Trophoblast cell (in vitro differentiated cells and primary cell): Measurements from ENCODE around the gene DLGAP1.
A peak's percentile ranks its signal among the peaks of the same experiment; 100 is the strongest.

Experiments
- DNase-seq, 2 donors: peaks; one replicate each; pipeline ENCODE4 v3.0.0-alpha.2; 2016
- H2AFZ ChIP-seq: 2 replicates; pipeline ENCODE4 v1.6.1; 2013; ENCODE audit warnings: low read length, moderate library complexity, mild to moderate bottlenecking; ENCODE audit not compliant: insufficient read depth, poor library complexity
- H2AK5ac ChIP-seq: 2 replicates; pipeline ENCODE4 v1.6.1; 2013; ENCODE audit warnings: mild to moderate bottlenecking, low read length
- H2BK120ac ChIP-seq: 2 replicates; pipeline ENCODE4 v1.6.1; 2013; ENCODE audit warnings: low read length, mild to moderate bottlenecking, moderate library complexity; ENCODE audit not compliant: insufficient read depth, poor library complexity
- H2BK12ac ChIP-seq: 2 replicates; pipeline ENCODE4 v1.6.1; 2013; ENCODE audit warnings: mild to moderate bottlenecking, low read length, moderate library complexity
- H2BK5ac ChIP-seq: 2 replicates; pipeline ENCODE4 v1.6.1; 2013; ENCODE audit warnings: low read length, low read depth, moderate library complexity, mild to moderate bottlenecking; ENCODE audit not compliant: poor library complexity
- H3K14ac ChIP-seq: 2 replicates; pipeline ENCODE4 v1.6.1; 2013; ENCODE audit warnings: mild to moderate bottlenecking, low read length
- H3K18ac ChIP-seq: 2 replicates; pipeline ENCODE4 v1.6.1; 2013; ENCODE audit warnings: mild to moderate bottlenecking, low read length
- H3K23ac ChIP-seq: 2 replicates; pipeline ENCODE4 v1.6.1; 2013; ENCODE audit warnings: low read length
- H3K27ac ChIP-seq: 2 replicates; pipeline ENCODE4 v1.5.1; 2013; ENCODE audit warnings: low read depth, mild to moderate bottlenecking, inconsistent platforms, low read length, moderate library complexity
- H3K27me3 ChIP-seq: 2 replicates; pipeline ENCODE4 v1.6.1; 2013; ENCODE audit warnings: inconsistent platforms, mild to moderate bottlenecking, low read length, moderate library complexity; ENCODE audit not compliant: insufficient read depth
- H3K36me3 ChIP-seq, 2 experiments: 1 replicate in 1 of 2; 2 replicates in 1 of 2; pipeline ENCODE4 v1.6.1; 2013; ENCODE audit warnings: low read length in 2 of 2, mild to moderate bottlenecking in 2 of 2, moderate library complexity in 1 of 2; ENCODE audit not compliant: insufficient read depth in 2 of 2, control insufficient read depth in 1 of 2
- H3K4ac ChIP-seq: 2 replicates; pipeline ENCODE4 v1.6.1; 2013; ENCODE audit warnings: low read depth, mild to moderate bottlenecking, low read length, moderate library complexity
- H3K4me1 ChIP-seq, 2 experiments: 1 replicate in 1 of 2; 2 replicates in 1 of 2; pipeline ENCODE4 v1.6.1; 2013; ENCODE audit warnings: low read length in 2 of 2, mild to moderate bottlenecking in 2 of 2, moderate library complexity in 1 of 2; ENCODE audit not compliant: insufficient read depth in 2 of 2, control insufficient read depth in 1 of 2
- H3K4me2 ChIP-seq: 2 replicates; pipeline ENCODE4 v1.6.1; 2013; ENCODE audit warnings: inconsistent platforms, mild to moderate bottlenecking, low read length, moderate library complexity
- H3K4me3 ChIP-seq: 2 replicates; pipeline ENCODE4 v1.5.1; 2013; ENCODE audit warnings: mild to moderate bottlenecking, low read depth, low read length, inconsistent platforms
- H3K79me1 ChIP-seq: one replicate; pipeline ENCODE4 v1.6.1; 2013; ENCODE audit warnings: low read length
- H3K79me2 ChIP-seq: 2 replicates; pipeline ENCODE4 v1.6.1; 2013; ENCODE audit warnings: low read length, mild to moderate bottlenecking; ENCODE audit not compliant: control insufficient read depth, insufficient read depth, poor library complexity
- H3K9ac ChIP-seq: 2 replicates; pipeline ENCODE4 v1.6.1; 2013; ENCODE audit warnings: mild to moderate bottlenecking, low read length
- H3K9me3 ChIP-seq: 2 replicates; pipeline ENCODE4 v1.6.1; 2013; ENCODE audit warnings: low read depth, mild to moderate bottlenecking, control low read depth, inconsistent platforms, low read length; ENCODE audit not compliant: insufficient read depth
- H4K12ac ChIP-seq: 2 replicates; pipeline ENCODE4 v1.6.1; 2013; ENCODE audit warnings: low read depth, mild to moderate bottlenecking, low read length, moderate library complexity
- H4K8ac ChIP-seq: 2 replicates; pipeline ENCODE4 v1.6.1; 2013; ENCODE audit warnings: low read depth, mild to moderate bottlenecking, low read length, moderate library complexity
- H4K91ac ChIP-seq: one replicate; pipeline ENCODE4 v1.6.1; 2013; ENCODE audit warnings: low read depth, mild to moderate bottlenecking, low read length, moderate library complexity
- WGBS: extraction: QIAGEN DNeasy Blood & Tissue Kit; methylation state at CpG from one replicate; pipeline ENCODE4 v1.1.7; 2013; ENCODE audit warnings: missing lambda C conversion rate; ENCODE audit not compliant: insufficient read length, insufficient coverage; ENCODE audit errors: extremely low coverage; 5-methylcytosine and 5-hydroxymethylcytosine counted together

Gene DLGAP1

GRCh38 chr18:3689986-3690763, 764.9 kb downstream of the DLGAP1 start:
- H3K36me3 ChIP-seq = no peaks in the 10 kb centered on the region
- H3K18ac ChIP-seq = no peak overlapping the region
- no peak overlapping the region for H2AFZ ChIP-seq
- H2BK12ac ChIP-seq = peak overlapping the region; percentile 66
- no peak overlapping the region for H4K8ac ChIP-seq
- peaks cover 10% of the 10 kb centered on the region for H3K79me1 ChIP-seq
- H2BK5ac ChIP-seq = no peak overlapping the region
- no peak overlapping the region for H3K4ac ChIP-seq
- H2BK120ac ChIP-seq = peak overlapping the region; percentile 54
- no peak overlapping the region for H3K4me3 ChIP-seq
- H2AK5ac ChIP-seq = peak overlapping the region; percentile 88
- H4K91ac ChIP-seq = peak overlapping the region; percentile 59
- no peak overlapping the region for H3K23ac ChIP-seq
- H3K9ac ChIP-seq = no peak overlapping the region
- no peaks in the 10 kb centered on the region for H3K9me3 ChIP-seq
- H3K14ac ChIP-seq = no peak overlapping the region
- H3K4me2 ChIP-seq = no peak overlapping the region
- peaks cover 0 to 11% of the 10 kb centered on the region in 2 experiments for H3K4me1 ChIP-seq
- no peak overlapping the region for H3K27ac ChIP-seq
- H3K79me2 ChIP-seq = no peaks in the 10 kb centered on the region
- no peak overlapping the region for H4K12ac ChIP-seq
- no peaks in the 10 kb centered on the region for H3K27me3 ChIP-seq
- peak; percentile 9 to 62 for DNase-seq
- no CpG with 5 or more reads among the region's 9 CpGs for WGBS

GRCh38 chr18:3689091-3689490, 766.0 kb downstream of the DLGAP1 start:
- Histone ChIP-seq H2AFZ (no peak overlapping the region), H3K36me3 (no peaks in the 10 kb centered on the region), H3K4me1 (peaks cover 0 to 11% of the 10 kb centered on the region in 2 experiments), H4K12ac (no peak overlapping the region), H3K27ac (peak overlapping the region; percentile 87), H3K9me3 (no peaks in the 10 kb centered on the region), H2AK5ac (no peak overlapping the region), H3K4ac (no peak overlapping the region), H3K4me3 (no peak overlapping the region), H3K79me2 (no peaks in the 10 kb centered on the region), H3K18ac (no peak overlapping the region), H4K91ac (no peak overlapping the region), H3K14ac (no peak overlapping the region), H3K79me1 (peaks cover 10% of the 10 kb centered on the region), H2BK12ac (no peak overlapping the region), H3K4me2 (peak overlapping the region; percentile 18), H4K8ac (no peak overlapping the region), H3K27me3 (no peaks in the 10 kb centered on the region), H2BK120ac (no peak overlapping the region), H3K23ac (no peak overlapping the region), H2BK5ac (no peak overlapping the region), H3K9ac (no peak overlapping the region)
- no peak for DNase-seq
- WGBS = no CpG with 5 or more reads among the region's 3 CpGs

GRCh38 chr18:3688690-3689089, 766.4 kb downstream of the DLGAP1 start:
- Histone ChIP-seq H3K79me2 (no peaks in the 10 kb centered on the region), H4K91ac (no peak overlapping the region), H2AK5ac (no peak overlapping the region), H3K4me2 (peak overlapping the region; percentile 18), H2BK120ac (no peak overlapping the region), H4K12ac (no peak overlapping the region), H3K36me3 (no peaks in the 10 kb centered on the region), H3K79me1 (peaks cover 10% of the 10 kb centered on the region), H3K4me1 (peaks cover 0 to 11% of the 10 kb centered on the region in 2 experiments), H3K14ac (no peak overlapping the region), H3K27me3 (no peaks in the 10 kb centered on the region), H3K4ac (no peak overlapping the region), H4K8ac (no peak overlapping the region), H3K4me3 (no peak overlapping the region), H2BK5ac (no peak overlapping the region), H2BK12ac (no peak overlapping the region), H3K27ac (peak overlapping the region; percentile 87), H3K9me3 (no peaks in the 10 kb centered on the region), H2AFZ (peak overlapping the region; percentile 14), H3K23ac (no peak overlapping the region), H3K18ac (no peak overlapping the region), H3K9ac (no peak overlapping the region)
- DNase-seq = peak; percentile 75 to 81
- WGBS = no CpG with 5 or more reads among the region's 5 CpGs

- Histone ChIP-seq H4K8ac (no peak overlapping the region), H3K9ac (no peak overlapping the region), H3K79me2 (no peaks in the 10 kb centered on the region), H3K23ac (no peak overlapping the region), H3K4me3 (no peak overlapping the region), H4K12ac (no peak overlapping the region), H3K27me3 (no peaks in the 10 kb centered on the region), H3K36me3 (peaks cover 0 to 2% of the 10 kb centered on the region in 2 experiments), H3K4ac (no peak overlapping the region), H2BK5ac (no peak overlapping the region), H3K18ac (no peak overlapping the region), H3K79me1 (peaks cover 2% of the 10 kb centered on the region), H2AK5ac (no peak overlapping the region), H3K4me2 (no peak overlapping the region), H3K27ac (no peak overlapping the region), H4K91ac (no peak overlapping the region), H2BK120ac (no peak overlapping the region), H3K9me3 (no peaks in the 10 kb centered on the region), H3K4me1 (peaks cover 0 to 1% of the 10 kb centered on the region in 2 experiments), H3K14ac (no peak overlapping the region), H2BK12ac (no peak overlapping the region), H2AFZ (no peak overlapping the region)
- 100% methylated on average over 1 of the region's 3 CpGs for WGBS
- DNase-seq = no peak
Measured at GRCh38 chr18:3683483-3683882, 771.6 kb downstream of the DLGAP1 start.
